ENCODE results near the gene DCDC1. TPM values are rescaled to one million over a fixed set of nuclear protein-coding genes. Genes with fewer than 3 reads are reported as not detected.
A peak's percentile ranks its signal among the peaks of the same experiment; 100 is the strongest.

Gene DCDC1
- total RNA-seq, 1 donor from 2014 or later = 0.03 TPM

DNA sequence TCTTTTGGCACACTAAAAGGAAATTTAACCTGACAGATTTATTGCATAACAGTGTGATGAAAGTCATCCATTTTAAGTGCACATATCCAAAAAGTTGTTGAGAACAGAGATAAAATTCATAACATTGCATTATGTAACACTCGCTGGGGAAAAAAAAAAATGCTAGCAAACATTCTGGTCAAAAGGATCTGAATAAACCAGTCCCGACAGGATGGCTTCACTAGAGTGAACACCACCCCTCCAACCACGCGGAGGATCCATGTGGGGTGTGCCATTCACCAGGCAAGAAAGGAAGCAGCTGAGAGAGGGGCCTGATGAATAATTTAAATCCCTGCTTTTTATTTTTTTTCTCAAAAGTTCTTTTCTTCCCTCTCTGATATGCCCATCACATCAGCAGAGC is 258.7 kb downstream of the DCDC1 start:
- no peak for DNase-seq (ENCODE audit: low read depth)

DNA sequence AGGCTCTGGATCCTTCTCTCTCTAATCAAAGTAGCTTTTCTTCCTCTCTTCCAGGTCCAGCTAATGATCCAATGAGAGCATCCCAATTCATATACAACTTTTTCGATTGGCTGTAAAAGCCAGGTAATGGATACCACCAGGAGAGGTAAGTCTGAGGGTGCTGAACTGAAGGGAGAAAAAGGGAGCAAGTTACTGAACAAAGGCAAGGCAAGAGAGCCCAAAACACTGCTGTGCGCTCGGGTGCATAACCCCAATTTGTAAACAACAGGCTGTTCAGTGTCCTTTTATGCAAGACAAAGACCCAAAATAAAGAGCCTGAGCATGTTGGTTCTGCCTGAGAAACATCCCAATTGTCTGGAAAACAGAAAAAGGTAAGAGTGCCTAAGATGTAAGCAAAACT is 260.1 kb downstream of the DCDC1 start:
- no peak for DNase-seq (ENCODE audit: low read depth)

DNA sequence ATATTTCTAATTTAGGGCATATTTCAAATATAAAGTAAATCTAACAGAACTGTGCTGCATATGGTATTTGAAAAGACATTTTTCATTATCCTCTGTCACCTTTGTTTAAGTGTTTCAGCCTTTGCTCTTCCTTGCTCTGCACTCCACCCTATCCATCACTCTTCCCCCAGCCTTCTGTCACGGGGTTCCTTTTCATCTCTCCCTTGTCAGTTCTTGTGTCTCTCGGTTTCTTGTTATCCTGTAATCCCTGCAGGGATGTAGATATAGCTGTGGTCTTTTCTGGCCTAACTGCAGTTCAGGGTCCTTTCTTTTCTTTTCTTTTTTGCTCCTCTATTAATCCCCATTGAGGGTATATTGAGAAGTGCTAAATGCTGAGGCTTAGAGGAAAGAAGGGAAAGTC is 261.9 kb downstream of the DCDC1 start:
- no peak for DNase-seq (ENCODE audit: low read depth)

DNA sequence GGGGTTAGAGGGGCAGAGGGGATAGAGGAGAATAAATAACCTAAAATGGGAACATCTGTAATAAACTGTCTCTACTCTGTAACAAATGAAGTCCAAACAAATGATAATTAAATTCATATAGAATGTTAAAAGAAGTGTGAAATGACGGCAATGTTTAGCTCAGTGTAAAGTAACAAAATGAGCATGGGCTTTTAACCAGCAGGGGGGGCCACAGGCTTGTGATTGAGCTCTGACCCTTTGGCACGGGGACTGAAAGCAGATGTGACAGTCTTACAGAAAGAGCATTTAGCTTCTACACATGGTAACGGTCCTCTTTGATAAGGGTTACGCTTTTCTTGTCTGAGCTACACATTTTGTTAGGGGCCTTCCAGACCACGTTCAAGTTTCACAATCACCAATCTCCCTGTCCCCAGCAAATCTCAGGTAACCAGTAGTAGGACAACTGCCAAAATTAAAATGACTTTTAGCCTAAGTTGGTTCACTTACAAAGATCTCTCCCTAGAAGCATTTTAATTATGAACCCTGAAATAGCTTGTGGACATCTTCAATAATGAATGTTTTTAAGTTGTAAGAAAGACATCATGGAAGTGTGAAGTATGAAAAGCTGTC is 262.5 kb downstream of the DCDC1 start:
- peak; percentile 36 for DNase-seq (ENCODE audit: low read depth)

DNA sequence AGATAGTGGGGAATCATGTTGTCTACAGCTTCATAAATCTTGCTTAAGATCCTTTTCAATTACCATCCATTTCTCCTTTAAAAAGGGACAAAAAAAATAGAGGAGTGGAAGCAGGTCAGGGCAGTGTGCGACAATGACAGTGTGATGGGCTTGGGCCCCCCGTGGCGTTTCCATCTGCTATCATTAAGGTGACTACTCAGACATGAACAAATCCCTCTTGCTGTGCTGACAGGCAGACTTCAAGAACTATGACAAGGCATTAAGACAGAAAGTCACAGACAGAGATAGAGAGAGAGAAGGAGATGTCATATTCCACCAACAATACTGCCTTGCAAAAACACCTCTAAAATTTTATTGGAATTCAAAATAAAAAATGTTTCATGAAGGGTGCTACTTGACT is 263.2 kb downstream of the DCDC1 start:
- no peak for DNase-seq (ENCODE audit: low read depth)

DNA sequence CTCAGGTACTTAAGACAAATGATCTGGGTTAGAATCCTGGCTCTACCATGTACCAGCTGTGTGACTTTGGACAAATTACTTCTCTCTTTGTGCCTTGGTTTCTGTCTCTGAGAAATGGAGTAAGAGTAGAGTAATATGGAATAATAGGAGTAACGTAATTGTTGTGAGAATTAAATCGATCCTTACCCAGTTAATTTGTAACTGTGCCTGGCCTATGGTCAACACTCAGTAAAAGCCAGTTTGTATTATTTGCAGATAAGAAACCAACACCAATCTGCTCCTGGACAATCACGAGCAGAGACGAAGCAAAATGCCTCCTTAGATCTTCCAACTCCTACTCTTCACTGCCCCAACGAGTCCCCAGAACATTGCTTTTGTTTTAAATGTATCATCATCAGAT is 266.7 kb downstream of the DCDC1 start:
- DNase-seq (ENCODE audit: low read depth) = no peak

DNA sequence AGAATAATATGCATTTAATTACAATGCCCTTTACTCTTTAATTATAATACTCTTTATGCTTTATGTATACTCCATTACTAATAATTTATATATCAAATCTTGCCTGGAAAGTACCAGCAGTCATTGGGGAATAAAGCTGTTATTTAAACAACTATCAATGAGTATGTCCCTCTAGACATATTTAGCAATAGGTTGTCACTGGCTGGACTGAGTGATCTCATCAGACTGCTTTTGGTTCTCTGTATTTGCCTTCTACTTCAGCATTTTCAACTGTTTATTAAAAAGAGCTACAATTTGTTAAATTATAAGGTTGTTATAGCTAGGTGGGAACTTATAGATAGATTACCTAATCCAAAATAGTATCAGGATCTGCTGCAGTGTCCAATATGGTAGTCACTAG is 267.2 kb downstream of the DCDC1 start:
- no peak for DNase-seq (ENCODE audit: low read depth)

DNA sequence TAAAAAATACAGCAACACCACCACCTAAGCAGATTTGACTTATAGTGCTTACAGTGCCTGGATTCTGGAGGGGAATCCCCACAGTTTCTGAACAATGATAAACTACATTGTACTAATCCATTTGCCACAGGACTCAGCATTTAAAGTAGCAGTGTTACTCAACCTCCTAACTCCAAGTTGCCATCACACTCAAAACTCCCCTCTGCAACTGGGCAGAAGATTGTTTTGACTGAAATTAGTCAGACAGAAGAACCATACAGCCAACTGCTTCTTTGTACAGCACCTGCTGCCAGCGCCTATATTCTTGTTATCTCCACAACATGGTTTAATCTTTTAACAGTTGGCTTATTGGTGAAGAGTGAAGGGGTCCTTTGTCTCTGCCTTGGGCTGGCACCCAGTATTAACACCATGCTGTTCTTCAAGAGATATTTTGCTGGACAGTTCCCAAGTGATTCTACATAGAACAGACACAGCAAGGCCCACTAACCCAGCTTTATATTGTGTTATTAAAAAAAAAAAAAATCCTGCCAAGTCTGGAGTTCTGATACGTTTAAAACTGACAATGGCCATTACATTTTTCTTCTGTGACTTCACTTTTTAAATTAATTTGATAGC is 273.2 kb downstream of the DCDC1 start:
- DNase-seq (ENCODE audit: low read depth) = no peak

DNA sequence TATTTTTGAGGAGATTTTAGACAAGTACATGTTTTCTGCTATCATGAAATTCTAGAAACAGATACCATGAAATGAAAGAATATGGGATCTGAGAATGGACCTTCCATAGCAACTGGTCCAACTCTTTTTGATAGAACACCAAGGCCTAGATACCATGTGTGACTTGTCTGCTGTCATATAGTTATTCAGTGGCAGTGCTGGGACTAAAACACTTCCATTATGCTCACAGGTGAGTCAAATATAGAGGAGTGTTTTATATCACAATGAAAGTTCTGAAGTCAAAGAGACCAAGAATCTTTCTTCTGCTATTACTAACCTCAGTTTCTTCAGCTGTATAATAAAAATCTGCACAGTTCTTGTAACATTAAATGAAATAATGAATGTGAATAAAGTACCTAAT is 276.9 kb downstream of the DCDC1 start:
- DNase-seq (ENCODE audit: low read depth) = no peak

DNA sequence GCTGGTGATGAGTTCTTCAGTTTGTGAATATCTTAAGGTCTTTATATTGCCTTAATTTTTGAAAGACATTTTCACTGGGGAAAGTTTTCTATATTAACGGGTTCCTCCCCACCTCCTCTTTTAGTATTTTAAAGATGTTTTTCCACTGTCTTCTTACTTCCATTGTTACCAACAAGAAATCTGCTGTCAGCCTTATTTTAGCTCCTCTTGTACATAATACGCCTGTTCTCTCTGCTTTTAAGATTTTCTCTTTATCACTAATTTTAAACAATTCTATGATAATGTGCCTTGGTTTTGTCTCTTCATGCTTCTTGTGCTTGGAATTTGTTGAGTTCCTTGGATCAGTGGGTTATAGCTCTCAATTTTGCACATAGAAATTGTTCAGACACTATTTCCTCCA is 280.4 kb downstream of the DCDC1 start:
- no peak for DNase-seq (ENCODE audit: low read depth)

DNA sequence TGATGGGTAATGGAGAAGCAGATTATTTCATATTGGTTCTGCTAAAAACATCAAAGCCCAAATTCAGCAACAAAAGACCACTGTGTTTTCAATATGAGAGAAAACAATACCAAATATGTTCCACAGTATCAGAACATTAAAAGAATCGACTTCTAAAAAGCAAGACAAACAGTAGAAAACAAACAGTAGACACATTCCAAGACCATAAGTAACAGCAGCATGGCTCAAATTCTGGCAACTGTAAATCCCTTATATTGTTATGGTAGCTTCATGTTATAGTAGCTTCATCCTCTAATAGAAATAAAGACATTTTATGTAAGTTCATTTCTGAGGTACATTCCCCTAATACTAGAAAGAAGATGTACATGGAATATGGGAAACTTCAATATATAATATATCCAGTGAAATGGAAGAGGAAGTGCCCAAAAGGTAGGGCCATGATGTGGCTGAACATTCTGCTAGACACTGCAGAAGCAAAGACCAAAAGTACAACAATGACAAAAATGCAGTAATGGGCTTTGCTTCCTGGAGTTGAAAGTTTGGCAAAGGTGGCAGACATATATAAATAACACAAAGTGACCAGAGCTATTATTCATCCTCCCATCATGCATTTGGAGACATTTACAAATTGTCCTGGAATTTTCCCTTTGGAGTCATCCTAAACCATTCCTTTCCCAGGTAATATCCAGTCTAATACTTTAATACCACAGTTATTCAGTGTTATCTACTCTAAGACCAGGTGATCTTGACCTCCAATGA is 299.9 kb downstream of the DCDC1 start:
- DNase-seq (ENCODE audit: low read depth) = no peak

DNA sequence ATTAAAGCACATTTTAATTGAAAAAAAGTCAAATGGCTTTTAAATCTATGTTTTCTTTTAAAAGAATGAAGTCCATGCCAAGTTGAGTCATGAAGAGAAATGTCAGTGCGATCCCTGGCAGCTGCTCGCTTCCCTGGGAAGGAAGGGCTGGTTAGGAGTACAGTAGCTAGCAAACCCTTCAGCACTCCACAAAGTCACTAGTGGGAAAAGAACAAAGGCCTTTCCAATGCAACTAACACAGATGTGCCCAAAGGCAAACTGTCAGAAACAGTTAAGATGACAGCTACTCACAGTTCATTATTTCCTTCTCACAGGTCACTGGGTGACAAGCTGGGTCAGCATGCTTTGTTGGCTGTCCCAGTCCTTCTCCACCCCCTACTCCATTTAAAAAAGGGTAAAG is 308.7 kb downstream of the DCDC1 start:
- peak; percentile 85 for DNase-seq (ENCODE audit: low read depth)

DNA sequence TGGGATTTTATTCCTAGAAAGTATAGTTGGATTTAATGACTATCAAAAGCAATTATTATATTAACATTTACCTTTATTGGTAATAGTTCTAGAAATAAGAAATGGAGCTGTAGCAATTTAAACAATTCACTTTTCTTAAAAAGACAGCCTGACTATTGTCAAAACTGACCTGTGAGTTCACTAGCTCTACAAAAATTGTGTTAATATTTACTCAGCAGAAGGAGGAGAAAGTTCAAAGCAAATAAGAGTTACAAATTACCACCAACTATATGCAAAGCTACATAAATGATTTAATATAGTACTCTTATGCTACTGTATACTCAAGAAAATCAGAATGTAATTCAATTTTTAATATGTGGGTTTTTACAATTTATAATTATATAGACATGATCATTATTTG is 310.0 kb downstream of the DCDC1 start:
- DNase-seq (ENCODE audit: low read depth) = no peak

DNA sequence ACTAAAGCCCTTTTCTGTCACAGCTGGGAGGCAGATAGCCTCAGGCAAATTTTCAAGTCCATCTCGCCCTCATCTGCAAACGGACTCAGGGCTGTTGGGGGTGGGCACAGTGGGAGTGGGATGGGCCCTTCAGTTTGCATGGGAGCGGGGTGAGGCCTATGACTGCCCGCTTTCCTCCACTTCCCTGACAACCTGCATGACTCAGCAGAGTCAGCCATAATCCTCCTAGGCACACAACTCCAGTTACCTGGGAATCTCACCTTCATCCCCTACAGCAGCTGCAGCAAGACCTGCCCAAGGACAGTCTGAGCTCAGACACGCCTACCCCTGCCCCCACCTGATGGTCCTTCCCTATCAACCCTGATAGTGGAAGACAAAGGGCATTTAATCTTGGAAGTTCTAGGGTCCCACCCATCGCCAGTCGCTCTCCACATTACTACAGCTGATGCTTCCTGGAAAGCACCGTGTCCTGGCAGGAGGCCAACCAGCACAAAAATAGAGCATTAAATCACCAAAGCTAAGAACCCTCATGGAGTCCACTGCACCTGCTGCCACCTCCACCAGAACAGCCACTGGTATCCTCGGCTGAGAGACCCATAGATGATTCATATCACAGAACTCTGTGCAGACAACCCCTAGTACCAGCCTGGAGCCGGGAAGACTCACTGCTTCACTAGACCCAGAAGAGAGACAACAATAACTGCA is 319.3 kb downstream of the DCDC1 start:
- DNase-seq (ENCODE audit: low read depth) = peak; percentile 94

DNA sequence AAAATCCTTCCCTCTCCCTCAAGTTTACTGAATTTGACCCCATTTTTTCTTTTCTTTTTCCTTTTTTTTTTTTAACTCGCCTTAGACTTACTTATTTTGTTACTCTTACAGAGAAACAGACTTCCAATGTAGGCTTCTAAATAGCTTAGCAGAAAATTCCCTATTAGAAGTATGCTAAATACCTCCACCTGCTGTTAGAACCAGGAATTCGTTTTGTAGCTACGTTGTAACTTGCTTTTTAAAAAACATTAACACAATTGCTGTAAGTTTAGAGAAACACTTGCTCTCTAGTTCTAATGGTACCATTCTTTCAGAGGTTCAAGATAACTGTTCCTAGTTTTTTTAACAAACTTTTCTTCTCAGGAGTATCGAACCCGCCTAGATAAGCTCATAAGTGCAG is 324.2 kb downstream of the DCDC1 start:
- DNase-seq (ENCODE audit: low read depth) = peak; percentile 62

DNA sequence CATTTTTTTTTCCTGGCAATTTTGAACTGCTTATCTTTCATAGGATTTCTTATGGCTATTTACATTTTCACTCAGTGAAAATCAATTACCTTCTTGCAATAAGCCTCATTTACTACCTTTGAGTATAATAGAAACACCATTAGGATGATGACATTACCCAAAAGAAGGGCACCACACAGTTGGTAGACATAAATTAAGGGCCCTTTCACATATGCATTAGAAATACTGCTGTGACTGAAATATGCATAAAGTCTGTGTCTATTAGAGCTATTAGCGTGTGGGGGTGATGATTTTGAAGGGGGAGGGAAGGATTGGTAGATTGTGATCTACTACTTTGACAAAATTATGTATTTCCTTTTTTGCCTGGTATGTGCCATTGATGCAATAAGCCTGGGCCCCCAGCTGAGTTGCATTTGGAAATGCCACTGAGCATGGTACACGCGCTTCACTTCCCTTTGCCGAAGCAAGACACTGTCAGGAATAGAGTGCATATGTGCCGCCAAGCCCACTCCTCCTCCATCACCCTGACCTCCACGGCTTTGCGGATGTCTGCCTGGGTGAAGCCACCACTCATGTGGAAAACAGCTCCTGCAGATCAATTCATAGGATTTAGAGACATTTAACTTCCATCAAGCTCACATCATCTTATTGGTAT is 339.3 kb downstream of the DCDC1 start:
- DNase-seq (ENCODE audit: low read depth) = no peak

DNA sequence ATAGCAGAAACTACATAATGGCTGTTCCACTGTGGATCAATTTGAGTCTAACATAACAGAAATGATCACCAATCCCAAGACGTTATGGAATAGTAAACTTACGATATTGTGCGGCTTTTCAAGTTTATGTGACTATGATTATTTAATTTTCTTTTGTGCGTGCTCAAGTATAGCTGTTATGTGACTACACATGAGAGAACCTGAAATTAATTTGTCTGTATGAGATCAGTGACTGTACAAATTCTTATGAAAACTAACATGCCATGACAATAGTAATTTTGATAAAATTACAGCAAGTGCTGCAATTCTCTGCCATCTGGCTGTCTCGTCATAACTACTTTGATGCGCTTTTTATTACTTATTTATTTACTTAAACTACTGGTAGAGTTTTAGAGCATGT is 343.2 kb downstream of the DCDC1 start:
- DNase-seq (ENCODE audit: low read depth) = no peak

DNA sequence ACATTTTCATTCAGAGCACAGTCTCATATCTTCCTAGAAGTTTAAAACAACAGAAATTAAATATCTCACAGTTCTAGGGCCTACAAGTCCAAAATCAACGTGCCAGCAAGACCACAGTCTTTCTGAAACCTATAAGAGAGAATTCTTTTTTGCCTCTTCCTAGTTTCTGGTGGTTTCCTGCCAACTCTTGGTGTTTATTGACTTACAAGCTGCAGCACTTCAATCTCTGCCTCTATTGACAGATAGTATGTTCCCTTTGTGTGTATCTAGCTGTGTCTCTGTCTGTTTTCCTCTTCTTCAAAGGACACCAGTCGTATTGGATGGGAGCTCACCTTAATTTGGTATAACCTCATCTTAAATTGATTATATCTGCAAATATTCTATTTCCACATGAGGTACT is 347.5 kb downstream of the DCDC1 start:
- no peak for DNase-seq (ENCODE audit: low read depth)

DNA sequence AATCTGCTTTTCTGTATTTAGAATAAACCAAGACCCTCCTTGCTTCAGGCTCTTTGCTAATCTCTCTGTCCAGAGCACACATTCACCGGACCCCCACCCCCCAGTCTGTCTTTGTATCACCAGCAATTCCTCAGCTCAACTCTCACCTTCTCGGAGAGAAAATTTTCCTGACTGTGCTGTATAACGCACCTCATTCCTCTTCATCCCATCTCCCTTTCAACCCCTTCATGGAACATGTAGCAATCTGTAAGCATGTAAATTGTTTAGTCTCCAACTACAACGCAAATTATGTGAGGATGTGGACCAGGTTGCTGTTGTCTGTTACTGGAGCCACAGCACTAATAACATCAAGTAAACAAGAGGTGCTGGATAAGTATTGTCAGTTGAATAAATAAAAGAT is 349.8 kb downstream of the DCDC1 start:
- DNase-seq (ENCODE audit: low read depth) = no peak

DNA sequence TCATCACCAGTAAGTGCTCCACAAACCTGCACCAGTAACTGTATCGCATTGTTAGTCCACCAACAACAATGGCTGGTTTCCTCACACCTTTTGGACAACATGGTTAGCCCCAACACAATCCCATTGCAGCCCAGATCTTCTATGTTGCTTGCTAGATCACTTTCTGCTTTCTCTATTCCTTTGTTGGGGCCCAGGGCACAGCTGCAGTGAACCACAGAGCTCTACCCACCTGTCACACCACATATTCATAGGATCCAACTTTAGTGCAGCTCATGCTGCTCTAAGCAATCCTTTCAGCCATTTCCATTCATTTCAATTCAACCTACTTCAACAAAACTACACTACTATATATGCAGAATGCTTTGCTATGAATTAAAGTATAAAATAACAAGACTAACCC is 364.3 kb downstream of the DCDC1 start:
- peak; percentile 86 for DNase-seq (ENCODE audit: low read depth)

DNA sequence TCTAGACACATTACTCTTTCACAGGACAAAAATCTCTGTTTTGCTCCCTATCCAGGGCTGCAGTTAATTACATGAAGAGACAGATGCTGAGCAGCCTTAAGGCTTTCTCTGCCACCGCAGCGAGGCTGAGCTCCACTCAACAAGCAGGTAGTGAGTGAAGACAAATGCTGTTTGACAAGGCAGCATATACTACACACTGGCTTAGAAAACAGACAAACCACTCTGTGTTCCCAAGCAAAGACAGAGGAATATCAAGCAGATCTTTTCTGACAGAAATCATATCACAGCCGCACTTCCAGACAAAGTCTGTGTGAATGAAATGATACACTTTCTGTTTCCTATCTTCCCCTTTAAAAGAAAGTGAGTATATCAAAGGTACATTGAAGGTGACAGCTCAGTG is 368.1 kb downstream of the DCDC1 start:
- no peak for DNase-seq (ENCODE audit: low read depth)

DNA sequence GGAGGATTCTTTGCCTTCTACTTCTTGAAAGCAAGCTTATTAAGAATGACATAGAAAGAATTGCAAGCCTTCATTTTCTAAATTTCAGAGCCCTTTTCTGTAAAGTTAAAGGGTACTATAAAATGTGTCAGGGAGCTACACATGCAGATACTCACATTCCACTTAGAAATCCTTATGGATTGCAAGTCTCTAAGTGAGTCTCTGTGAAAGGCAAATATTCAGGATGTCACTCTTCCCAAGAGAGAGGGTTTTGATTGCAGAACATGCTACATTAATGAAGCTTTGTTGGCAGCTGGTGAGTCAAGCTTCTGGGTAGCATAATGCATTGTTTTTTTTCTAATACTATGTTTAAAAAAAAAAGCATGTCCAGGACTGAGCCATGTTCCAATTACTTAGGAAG is 369.2 kb downstream of the DCDC1 start:
- no peak for DNase-seq (ENCODE audit: low read depth)

Data from myocyte (in vitro differentiated cells).